Fibroblast of lung (primary cell): ENCODE measurements around the gene TNNC2. TPM values are rescaled to one million over a fixed set of nuclear protein-coding genes. Genes with fewer than 3 reads are reported as not detected.
A peak's percentile ranks its signal among the peaks of the same experiment; 100 is the strongest.

Experiments used
- DNase-seq, 2 donors: peaks; one replicate each; pipeline versions ENCODE4 v3.0.0 to v3.0.0-alpha.2; 2010; ENCODE audit warnings: low read depth in 2 of 2
- H2AFZ ChIP-seq: 2 replicates; pipeline ENCODE4 v1.5.1; 2012; ENCODE audit warnings: low read length, control low read depth, inconsistent platforms
- H3K27ac ChIP-seq: 2 replicates; pipeline ENCODE4 v1.5.1; 2011; ENCODE audit warnings: low read length, control low read depth; ENCODE audit not compliant: insufficient read depth
- H3K27me3 ChIP-seq: 2 replicates; pipeline ENCODE4 v1.5.1; 2011; ENCODE audit warnings: mild to moderate bottlenecking, low read length; ENCODE audit not compliant: control insufficient read depth, insufficient read depth
- H3K36me3 ChIP-seq: 2 replicates; pipeline ENCODE4 v1.5.1; 2011; ENCODE audit warnings: low read length; ENCODE audit not compliant: control insufficient read depth, insufficient read depth
- H3K4me1 ChIP-seq: 2 replicates; pipeline ENCODE4 v1.5.1; 2011; ENCODE audit warnings: low read length; ENCODE audit not compliant: control insufficient read depth, insufficient read depth; ENCODE audit errors: extremely low read depth
- H3K4me2 ChIP-seq: 2 replicates; pipeline ENCODE4 v1.5.1; 2011; ENCODE audit warnings: low read length, control low read depth; ENCODE audit not compliant: insufficient read depth; ENCODE audit errors: extremely low read depth
- H3K4me3 ChIP-seq, 4 experiments: fragments of 200-600 bp in 1 of 4; sonication (generic) in 1 of 4; replicated peaks in 1 of 4; 2 replicates each; pipeline ENCODE4 v1.5.1; 2011 to 2016; ENCODE audit warnings: low read length in 4 of 4, low read depth in 3 of 4, mild to moderate bottlenecking in 3 of 4, control low read depth in 2 of 4, inconsistent platforms in 1 of 4, mixed read lengths in 1 of 4; ENCODE audit not compliant: insufficient read depth in 1 of 4; ENCODE audit errors: control extremely low read depth in 1 of 4
- H3K79me2 ChIP-seq: 2 replicates; pipeline ENCODE4 v1.5.1; 2012; ENCODE audit warnings: mild to moderate bottlenecking, low read length, inconsistent platforms; ENCODE audit not compliant: control insufficient read depth, insufficient read depth
- H3K9ac ChIP-seq: 2 replicates; pipeline ENCODE4 v1.5.1; 2011; ENCODE audit warnings: mild to moderate bottlenecking, low read length, control low read depth; ENCODE audit not compliant: insufficient read depth
- H3K9me3 ChIP-seq: 2 replicates; pipeline ENCODE4 v1.5.1; 2012; ENCODE audit warnings: low read depth, low read length; ENCODE audit not compliant: control insufficient read depth, insufficient read depth
- H4K20me1 ChIP-seq: 2 replicates; pipeline ENCODE4 v1.5.1; 2011; ENCODE audit warnings: low read length; ENCODE audit not compliant: control insufficient read depth, insufficient read depth; ENCODE audit errors: extremely low read depth
- EZH2 ChIP-seq: IDR thresholded peaks from 2 replicates; pipeline ENCODE4 v1.5.1; 2012; ENCODE audit warnings: low read length, control low read depth, mild to moderate bottlenecking; ENCODE audit errors: missing control alignments
- polyA plus RNA-seq, 2 donors: library from polyadenylated mRNA; depleted of rRNA in 1 of 2; stranded (reverse) in 1 of 2; unstranded in 1 of 2; fragments of >200 nt; gene quantifications; 2 replicates each; pipeline ENCODE4 v1.2.1, GENCODE V29; 2011 to 2012; ENCODE audit warnings: missing spikeins in 1 of 2
- total RNA-seq: library from RNA; depleted of rRNA; stranded (reverse); fragments of >200 nt; gene quantifications from 2 replicates; pipeline ENCODE4 v1.2.1, GENCODE V29; 2014
- TF ChIP-seq, protein P1 (sequence below), 2 donors: IDR thresholded peaks in 1 of 2; conservative IDR thresholded peaks in 1 of 2; 1 replicate in 1 of 2; 2 replicates in 1 of 2; pipeline ENCODE4 v1.5.1; 2011 to 2012; ENCODE audit warnings: low read length in 2 of 2, control low read depth in 1 of 2, inconsistent platforms in 1 of 2, low read depth in 1 of 2, mild to moderate bottlenecking in 1 of 2

Gene TNNC2
- total and polyA plus RNA-seq, 2 donors (not counting 1 experiment from before 2014, with no cell fraction given): 1.3 to 1.4 TPM

DNA sequence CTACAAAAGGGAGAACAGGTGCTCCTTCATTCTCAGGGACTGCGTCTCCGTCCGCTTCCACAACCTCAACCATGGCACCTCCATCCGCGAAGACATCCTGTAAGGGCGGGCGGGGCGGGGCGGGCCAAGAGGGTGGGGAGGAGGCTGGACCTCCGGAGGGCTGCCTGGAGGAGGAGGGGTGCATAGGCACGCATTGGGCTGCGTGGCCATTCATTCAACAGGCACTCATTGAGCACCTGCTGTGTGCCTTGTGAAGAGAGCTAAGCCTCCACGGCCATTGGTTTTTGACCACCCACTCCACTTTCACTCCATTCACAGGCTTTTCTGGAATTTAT lies 30.7 kb upstream of the TNNC2 start:
- H3K4me2 ChIP-seq: peak overlapping the region; percentile 85
- peak overlapping the region; percentile 49 to 86 (median 84) for H3K4me3 ChIP-seq
- peaks cover 19% of the 10 kb centered on the region for H3K79me2 ChIP-seq
- TF ChIP-seq, protein P1, sequence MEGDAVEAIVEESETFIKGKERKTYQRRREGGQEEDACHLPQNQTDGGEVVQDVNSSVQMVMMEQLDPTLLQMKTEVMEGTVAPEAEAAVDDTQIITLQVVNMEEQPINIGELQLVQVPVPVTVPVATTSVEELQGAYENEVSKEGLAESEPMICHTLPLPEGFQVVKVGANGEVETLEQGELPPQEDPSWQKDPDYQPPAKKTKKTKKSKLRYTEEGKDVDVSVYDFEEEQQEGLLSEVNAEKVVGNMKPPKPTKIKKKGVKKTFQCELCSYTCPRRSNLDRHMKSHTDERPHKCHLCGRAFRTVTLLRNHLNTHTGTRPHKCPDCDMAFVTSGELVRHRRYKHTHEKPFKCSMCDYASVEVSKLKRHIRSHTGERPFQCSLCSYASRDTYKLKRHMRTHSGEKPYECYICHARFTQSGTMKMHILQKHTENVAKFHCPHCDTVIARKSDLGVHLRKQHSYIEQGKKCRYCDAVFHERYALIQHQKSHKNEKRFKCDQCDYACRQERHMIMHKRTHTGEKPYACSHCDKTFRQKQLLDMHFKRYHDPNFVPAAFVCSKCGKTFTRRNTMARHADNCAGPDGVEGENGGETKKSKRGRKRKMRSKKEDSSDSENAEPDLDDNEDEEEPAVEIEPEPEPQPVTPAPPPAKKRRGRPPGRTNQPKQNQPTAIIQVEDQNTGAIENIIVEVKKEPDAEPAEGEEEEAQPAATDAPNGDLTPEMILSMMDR (conservative IDR thresholded peaks at IDR 0.05 in 1 of 2, IDR thresholded peaks at IDR 0.05 in 1 of 2; ENCODE audit: low read depth in 1 of 2, low read length in 2 of 2): no peak
- TF ChIP-seq EZH2: no peak
- H3K4me1 ChIP-seq: peaks cover 2% of the 10 kb centered on the region
- peak overlapping the region; percentile 9 for H2AFZ ChIP-seq
- H3K27ac ChIP-seq: peak overlapping the region; percentile 43
- DNase-seq: no peak
- peak overlapping the region; percentile 32 for H3K9ac ChIP-seq
- no peaks in the 10 kb centered on the region for H3K27me3 ChIP-seq
- H3K9me3 ChIP-seq: no peaks in the 10 kb centered on the region
- H3K36me3 ChIP-seq: peaks cover 3% of the 10 kb centered on the region
- H4K20me1 ChIP-seq: no peaks in the 10 kb centered on the region

DNA sequence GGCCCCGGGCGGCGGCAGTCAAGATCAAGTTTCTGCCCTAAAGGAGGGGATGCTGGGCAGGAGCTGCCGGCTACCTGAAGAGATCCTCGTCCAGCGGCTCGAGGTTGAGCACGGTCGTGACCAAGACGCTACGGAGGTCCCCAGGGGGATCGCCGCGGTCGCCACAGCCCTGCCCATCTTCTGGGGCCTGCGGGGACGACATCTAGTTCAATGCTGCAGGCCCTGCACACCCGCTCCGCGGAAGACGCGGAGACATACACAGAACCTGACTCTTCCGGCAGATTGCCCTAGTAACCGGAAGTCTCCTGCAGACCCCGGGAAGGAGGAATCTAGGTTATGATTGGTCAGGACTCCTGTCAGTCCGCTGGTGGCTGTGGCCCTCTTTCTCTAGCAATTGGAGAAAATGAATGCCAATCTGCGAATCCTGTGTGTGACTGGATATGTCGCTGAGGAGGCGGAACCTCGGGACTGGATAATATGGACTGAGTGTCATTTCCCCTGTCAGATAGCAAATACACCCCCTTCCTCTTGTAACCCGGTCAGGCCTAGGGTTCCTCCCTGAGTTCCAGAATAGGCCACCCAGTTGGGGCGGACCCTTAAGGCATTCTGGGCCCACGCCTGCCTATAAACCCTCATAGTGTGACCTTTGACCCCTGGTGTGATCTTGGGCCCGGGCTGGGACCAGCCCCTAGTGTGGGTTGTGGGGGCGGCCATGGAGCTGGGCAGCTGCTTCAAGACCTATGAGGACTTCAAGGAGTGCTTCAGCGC lies 30.2 kb upstream of the TNNC2 start, which contains the start of the genes ACOT8 and ZSWIM3:
ACOT8 (minus strand) TSS at position 279 of the 768 bp plus-strand sequence; CDS start at position 202, 77 bp downstream.
ZSWIM3 (plus strand) TSS at position 501 of the 768 bp plus-strand sequence; CDS start at position 713, 212 bp downstream.
- Histone ChIP-seq H3K9ac (peak within 1 kb of the TSS; percentile 74), H3K79me2 (peaks cover 19% of the 10 kb centered on the region), H3K4me2 (peak within 1 kb of the TSS; percentile 88), H3K27me3 (no peaks in the 10 kb centered on the region), H3K27ac (peak within 1 kb of the TSS; percentile 73), H3K36me3 (peaks cover 3% of the 10 kb centered on the region), H2AFZ (peak within 1 kb of the TSS; percentile 84), H3K9me3 (no peaks in the 10 kb centered on the region), H3K4me3 (peak within 1 kb of the TSS; percentile 83 to 86 (median 86)), H3K4me1 (peaks cover 2% of the 10 kb centered on the region), H4K20me1 (no peaks in the 10 kb centered on the region)
- TF ChIP-seq, protein P1 (conservative IDR thresholded peaks at IDR 0.05 in 1 of 2, IDR thresholded peaks at IDR 0.05 in 1 of 2; ENCODE audit: low read depth in 1 of 2, low read length in 2 of 2): no peak
- no peak for TF ChIP-seq EZH2
- peak; percentile 100 for DNase-seq

DNA sequence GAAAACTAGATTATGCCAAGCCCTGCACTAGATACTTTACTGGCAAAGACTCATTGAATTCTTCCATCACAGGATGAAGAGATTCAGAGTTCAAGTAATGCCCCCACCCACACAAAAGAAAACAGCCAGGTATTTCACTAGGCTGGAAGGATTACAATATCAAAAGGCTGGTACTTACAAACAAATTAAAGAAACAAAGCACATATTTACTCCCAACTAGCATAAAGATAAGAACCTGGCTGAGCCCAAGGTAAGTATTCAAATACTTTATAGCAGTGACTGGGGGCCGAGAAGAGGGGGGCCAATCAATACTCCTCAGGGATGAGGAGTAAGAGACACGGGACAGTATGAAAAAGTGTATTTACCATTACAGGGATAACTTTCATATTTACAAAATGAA lies 26.4 kb upstream of the TNNC2 start:
- Histone ChIP-seq H3K79me2 (peaks cover 19% of the 10 kb centered on the region), H3K4me1 (peaks cover 2% of the 10 kb centered on the region), H3K27me3 (no peaks in the 10 kb centered on the region), H4K20me1 (no peaks in the 10 kb centered on the region), H3K9ac (no peak overlapping the region), H3K27ac (no peak overlapping the region), H3K4me3 (no peak overlapping the region), H3K4me2 (no peak overlapping the region), H3K36me3 (peaks cover 3% of the 10 kb centered on the region), H3K9me3 (no peaks in the 10 kb centered on the region), H2AFZ (no peak overlapping the region)
- no peak for DNase-seq
- TF ChIP-seq, protein P1 (conservative IDR thresholded peaks at IDR 0.05 in 1 of 2, IDR thresholded peaks at IDR 0.05 in 1 of 2; ENCODE audit: low read depth in 1 of 2, low read length in 2 of 2): no peak
- no peak for TF ChIP-seq EZH2
